ENCODE results near the gene THSD8.
"Not testable (repeated sequence)": the region's sequence is repeated elsewhere in the genome, so short reads cannot be mapped to it uniquely, and the experiment has no call there.

The THSD8 gene

GRCh38 chr19:12825254-12826131 lies 23.6 kb downstream of the THSD8 start:
- DNase-seq (ENCODE audit: low spot score) = peak; percentile 71

GRCh38 chr19:12828494-12828893 lies 26.6 kb downstream of the THSD8 start:
- DNase-seq (ENCODE audit: low spot score) = no peak

- no peak for DNase-seq (ENCODE audit: low spot score)
Measured at GRCh38 chr19:12833418-12833737, 31.5 kb downstream of the THSD8 start.

GRCh38 chr19:12833738-12834565 lies 32.1 kb downstream of the THSD8 start:
- no peak for DNase-seq (ENCODE audit: low spot score)

GRCh38 chr19:12834566-12834943 lies 32.7 kb downstream of the THSD8 start, which contains the start of gene RTBDN:
TSS of gene RTBDN (minus strand) at chr19:12834579. CDS start at chr19:12829979, 4,600 bp downstream.
- DNase-seq (ENCODE audit: low spot score) = no peak

GRCh38 chr19:12834976-12835757 lies 33.3 kb downstream of the THSD8 start:
- DNase-seq (ENCODE audit: low spot score) = no peak

GRCh38 chr19:12836529-12836863 lies 34.6 kb downstream of the THSD8 start:
- no peak for DNase-seq (ENCODE audit: low spot score)

GRCh38 chr19:12837225-12837624 lies 35.4 kb downstream of the THSD8 start:
- DNase-seq (ENCODE audit: low spot score) = no peak

GRCh38 chr19:12838182-12838885 lies 36.5 kb downstream of the THSD8 start, which contains the start of gene MAST1:
TSS of gene MAST1 (plus strand) at chr19:12838515. CDS start at chr19:12838573, 58 bp downstream.
- no peak for DNase-seq (ENCODE audit: low spot score)

- no peak for DNase-seq (ENCODE audit: low spot score)
Measured at GRCh38 chr19:12838886-12839756, 37.3 kb downstream of the THSD8 start.

GRCh38 chr19:12840091-12841079 lies 38.5 kb downstream of the THSD8 start:
- no peak for DNase-seq (ENCODE audit: low spot score)

- DNase-seq (ENCODE audit: low spot score) = no peak
Measured at GRCh38 chr19:12841094-12841493, 39.2 kb downstream of the THSD8 start.

GRCh38 chr19:12842511-12842910 lies 40.6 kb downstream of the THSD8 start:
- DNase-seq (ENCODE audit: low spot score) = no peak

- DNase-seq (ENCODE audit: low spot score) = no peak
Measured at GRCh38 chr19:12843328-12843727, 41.5 kb downstream of the THSD8 start.

- no peak for DNase-seq (ENCODE audit: low spot score)
Measured at GRCh38 chr19:12843999-12844732, 42.3 kb downstream of the THSD8 start.

GRCh38 chr19:12846613-12847012 lies 44.7 kb downstream of the THSD8 start:
- not testable (repeated sequence) for DNase-seq (ENCODE audit: low spot score)

- DNase-seq (ENCODE audit: low spot score) = peak; percentile 87
Measured at GRCh38 chr19:12847159-12848139, 45.6 kb downstream of the THSD8 start.

Data from hepatic stellate cell (primary cell).